HG02973 (cell line): ENCODE results near the gene MYOG.

Experiments
- ATAC-seq: cut with Tn5 transposase; IDR thresholded peaks from one replicate; pipeline ENCODE4 v1.9.1; 2021; ENCODE audit warnings: moderate library complexity; ENCODE audit not compliant: unreplicated experiment

The MYOG gene

DNA sequence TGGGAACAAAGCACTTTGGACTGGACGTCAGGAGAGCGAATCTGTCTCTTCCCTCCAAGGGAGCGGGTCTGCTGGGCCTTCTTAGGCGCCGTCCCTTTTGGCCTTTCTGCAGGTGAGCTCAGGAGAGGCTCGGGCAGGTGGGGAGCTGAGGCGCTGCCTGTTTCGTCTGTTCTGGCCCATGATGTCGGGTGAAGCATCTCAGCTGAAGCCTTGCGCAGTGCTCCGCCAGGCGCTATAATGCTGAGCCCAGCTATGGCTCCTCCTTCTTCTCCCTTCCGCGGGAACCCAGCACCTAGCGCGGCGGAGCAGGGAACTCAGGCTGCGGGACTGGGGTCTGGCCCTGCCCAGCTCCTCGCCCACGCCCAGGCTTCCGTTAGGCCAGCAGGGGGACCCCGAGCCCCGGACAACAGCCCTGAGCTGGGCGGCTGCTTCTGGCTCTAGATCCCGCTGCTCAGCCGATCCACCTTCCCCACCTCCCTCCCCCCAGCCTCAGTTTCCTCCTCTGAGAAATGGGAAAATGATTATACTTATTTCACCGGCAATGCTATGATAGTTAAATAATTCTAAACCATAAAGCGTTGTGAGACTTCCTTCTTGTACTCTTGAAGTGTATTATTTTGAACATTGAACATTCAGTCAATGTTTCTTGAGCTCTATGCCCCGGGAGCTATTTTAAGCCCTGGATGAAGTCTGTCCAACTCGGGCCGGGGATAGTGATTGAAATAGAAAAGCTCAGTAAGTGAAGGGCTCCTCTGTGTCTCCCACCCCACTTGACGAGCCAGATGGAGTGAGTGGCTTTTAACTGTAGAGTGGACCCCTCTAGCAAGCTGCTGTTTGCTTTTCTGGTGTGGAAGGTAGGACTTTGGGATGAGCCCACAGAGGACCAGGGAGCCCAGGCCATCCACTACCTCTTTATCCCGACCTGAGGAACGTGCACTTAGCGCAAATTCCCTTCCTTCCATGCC is 32.1 kb upstream of the MYOG start:
- no peak for ATAC-seq

DNA sequence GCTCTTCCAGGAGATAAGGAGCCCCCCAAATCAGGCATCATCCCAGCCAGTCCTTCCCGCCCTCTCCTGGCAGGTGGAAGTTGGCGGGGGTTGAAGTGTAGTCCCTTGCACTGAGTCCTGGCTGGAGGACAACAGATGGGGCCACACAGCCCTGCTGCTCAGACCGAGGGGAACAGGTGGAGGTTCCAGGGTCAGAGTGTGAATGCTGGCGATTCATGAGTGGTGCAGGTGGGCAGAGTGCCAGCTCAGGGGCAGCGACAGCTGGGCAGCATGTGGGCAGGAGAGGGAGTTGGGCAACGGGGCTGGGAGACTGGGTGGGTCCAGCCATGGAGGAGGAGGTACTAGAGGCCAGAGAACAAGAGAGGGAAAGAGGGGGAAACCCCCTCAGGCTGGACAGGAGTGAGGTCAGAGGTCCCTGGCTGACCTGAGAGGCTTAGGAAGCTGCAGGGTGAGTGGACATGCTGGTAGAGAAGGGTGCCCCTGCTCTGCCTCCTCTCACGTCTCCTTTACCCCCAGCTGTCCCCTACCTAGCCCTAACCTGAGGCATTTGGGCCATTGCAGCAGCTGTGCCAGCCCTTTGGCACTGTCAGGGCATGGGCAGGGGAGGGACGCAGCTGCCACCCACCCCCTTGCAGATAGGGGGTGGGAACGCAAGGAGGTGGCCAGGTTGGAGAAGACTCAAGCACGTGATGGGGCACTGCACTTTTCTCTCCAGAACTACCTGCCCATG is 30.4 kb upstream of the MYOG start:
- ATAC-seq, result no peak

DNA sequence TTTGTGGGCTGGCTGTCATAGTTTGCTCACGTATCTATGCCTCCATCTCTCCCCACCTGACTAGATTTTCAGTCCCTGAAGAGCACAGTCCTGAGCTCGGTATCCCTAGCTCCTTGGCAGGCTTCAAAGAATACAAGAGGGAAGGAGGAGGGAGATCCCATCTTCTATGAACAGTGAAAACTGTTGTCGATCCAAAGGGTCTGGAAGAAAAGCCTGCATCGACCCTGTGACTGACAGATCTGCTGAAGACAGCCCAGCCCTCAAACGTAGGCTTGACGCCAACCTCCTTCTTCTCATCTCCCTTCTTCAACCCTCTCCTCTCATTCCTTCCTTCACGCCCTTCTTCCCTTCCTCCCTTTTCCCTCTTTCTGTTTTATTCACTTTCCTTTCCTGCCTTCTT is 28.4 kb upstream of the MYOG start:
- no peak for ATAC-seq

DNA sequence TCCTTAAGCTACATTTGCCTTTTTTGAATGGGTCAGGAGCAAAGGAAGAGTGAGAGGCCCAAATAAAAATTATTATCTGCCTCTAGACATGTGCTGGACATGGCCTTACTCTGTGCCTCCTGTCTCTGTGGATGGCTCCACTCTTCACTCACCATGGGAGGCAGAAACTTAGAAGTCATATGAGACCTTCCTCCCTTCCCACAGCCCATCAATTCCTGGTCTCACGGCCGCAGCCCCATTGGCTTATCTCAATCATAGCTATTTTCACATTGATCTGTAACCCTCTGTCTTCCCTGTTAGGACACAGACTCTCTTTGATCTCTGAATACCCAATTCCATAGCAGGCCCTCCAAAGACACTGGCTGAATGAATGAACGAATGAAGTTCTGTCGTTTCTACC is 27.5 kb upstream of the MYOG start:
- no peak for ATAC-seq

DNA sequence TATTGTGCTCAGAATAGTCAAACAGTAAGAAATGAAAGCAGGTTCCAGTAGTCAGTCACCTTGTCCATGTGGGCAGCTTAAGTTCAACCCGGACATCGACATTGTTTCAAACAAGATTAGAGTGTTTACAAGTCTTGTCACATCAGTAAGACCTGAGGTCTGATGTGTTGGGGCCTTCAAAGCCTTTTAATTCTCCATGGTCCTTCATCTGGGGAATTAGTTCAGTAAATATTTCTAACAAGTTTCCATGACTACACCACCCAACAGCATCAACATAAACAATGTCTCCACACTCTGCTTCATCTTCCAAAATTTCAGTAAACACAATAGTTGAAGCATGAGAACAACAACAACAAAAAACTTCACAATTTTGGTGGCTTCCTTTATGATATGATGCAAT is 26.7 kb upstream of the MYOG start:
- ATAC-seq, result no peak

DNA sequence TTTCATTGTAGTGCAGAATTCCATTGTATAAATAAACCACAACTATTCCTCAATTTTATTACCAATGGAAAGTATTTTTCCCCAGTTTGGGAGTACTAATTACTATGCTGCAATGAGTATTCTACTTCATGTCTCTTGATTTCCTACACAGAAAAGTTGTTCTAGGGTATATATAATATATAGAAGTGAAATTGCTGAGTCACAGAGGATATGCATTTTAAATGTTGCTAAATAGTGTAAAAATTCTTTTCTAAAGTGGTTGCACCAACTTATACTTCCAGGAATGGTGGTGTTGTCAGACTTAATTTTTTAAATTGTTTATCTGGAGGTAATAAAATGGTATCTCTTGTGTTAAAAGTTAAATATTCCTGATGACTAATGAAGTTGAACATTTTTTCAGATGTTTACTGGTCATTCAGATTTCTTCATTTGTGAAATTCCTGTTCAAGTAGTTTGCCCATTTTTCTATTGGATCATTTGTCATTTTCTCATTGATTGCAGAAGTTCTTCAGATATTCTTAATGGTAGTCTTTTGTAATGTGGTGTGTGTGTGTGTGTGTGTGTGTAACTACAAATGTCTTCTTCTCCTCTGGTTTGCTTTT is 19.1 kb upstream of the MYOG start:
- no peak for ATAC-seq

DNA sequence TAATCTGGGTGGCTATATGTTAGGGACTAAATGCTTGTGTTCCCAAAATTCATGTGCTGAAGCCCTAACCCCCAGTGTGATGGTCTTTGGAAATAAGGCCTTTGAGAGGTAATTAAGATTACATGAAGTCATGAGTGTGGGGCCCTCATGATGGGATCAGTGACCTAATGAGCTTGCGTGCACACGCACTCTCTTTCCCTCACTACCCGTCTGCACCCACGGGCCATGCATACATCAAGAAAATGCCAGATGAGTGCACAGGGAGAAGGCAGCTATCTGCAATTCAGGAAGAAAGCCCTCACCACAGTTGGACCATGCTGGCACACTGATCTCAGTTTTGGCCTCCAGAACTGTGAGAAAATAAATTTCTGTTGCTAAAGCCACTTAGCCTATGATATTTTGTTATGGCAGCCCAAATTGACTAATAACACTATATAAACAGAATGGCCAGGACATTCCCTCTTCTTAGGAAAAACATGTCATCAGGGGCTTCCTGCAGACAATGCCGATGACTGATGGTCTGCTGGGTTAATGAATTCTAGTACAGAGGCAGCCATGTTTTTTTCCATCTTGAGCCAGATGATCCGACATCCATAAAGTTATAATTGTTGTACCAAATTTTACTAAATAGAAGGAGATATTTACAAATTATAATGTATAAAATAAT is 18.1 kb upstream of the MYOG start:
- no peak for ATAC-seq

DNA sequence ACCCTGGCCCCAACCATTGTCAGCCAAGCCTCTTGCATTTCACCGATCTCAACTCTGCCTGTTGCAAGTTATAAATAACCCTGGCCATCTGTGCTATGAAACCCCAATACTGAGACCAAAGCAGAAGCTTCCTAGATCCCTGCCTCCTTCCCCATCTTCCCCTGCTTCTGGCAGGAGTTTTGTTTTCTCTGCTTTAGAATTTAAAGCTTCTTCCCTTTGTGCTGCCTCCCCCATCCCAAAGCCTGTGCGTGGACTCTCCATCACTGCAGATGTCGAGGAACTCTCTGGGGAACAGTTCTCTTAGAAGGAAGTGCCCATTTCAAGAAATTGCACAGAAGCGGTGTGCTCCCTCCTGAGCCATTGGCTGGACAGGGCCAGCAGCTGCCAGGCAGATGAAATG is 17.4 kb upstream of the MYOG start:
- no peak for ATAC-seq

DNA sequence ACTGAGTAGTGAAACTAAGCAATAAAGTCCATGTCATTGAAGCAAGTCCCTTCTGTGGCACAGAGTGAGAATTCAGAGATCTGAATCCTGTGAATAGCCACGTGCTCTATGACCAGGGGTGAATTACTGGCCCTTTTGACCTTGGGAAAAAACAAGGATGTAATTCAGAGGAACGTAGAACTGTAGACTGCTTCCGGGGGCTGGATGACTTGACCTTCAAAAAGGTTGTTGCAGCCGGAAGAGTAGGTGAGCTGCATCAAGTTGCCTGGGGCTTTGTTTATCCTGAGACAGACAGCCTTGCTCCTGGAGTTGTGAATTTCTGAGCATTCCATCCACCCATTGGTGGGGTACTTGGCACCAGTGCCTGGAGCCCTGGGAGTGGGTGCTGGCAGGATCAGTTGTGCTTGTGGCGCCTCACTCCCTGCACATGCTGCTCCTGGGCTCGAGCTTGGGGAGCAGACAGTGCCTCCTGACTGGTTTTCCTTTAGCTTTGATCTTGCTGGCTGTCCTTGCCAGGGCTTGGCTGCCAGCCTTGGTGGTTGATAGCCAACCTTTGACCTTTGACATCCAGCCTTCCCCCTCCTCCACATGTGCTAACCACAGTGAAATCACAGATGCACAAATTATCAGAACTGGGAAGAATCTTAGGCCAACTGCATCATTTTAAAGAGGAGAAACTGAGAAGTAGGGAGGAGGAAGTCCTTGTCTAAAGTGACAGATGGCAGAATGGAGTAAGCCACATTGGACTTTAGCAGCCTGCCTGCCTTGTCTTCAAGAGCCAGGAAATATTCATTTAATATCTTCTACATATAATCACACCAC is 16.2 kb upstream of the MYOG start:
- no peak for ATAC-seq

DNA sequence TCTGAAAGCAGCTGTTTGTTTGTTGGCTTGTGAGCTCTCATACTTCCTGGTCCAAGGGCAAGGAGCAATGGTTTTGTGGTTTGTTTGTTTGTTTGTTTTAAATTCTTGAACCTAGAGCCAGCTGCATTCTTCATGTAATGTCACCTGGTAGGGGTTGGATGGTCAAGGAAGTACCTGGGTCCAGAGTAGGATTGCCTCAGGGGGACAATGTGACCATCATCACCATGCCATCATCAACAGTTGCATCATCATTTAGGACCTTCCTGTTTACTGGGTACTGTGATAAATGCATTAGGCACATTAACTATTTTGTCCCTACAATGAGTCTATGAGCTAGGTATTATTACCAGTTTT is 14.7 kb upstream of the MYOG start:
- ATAC-seq, result no peak

DNA sequence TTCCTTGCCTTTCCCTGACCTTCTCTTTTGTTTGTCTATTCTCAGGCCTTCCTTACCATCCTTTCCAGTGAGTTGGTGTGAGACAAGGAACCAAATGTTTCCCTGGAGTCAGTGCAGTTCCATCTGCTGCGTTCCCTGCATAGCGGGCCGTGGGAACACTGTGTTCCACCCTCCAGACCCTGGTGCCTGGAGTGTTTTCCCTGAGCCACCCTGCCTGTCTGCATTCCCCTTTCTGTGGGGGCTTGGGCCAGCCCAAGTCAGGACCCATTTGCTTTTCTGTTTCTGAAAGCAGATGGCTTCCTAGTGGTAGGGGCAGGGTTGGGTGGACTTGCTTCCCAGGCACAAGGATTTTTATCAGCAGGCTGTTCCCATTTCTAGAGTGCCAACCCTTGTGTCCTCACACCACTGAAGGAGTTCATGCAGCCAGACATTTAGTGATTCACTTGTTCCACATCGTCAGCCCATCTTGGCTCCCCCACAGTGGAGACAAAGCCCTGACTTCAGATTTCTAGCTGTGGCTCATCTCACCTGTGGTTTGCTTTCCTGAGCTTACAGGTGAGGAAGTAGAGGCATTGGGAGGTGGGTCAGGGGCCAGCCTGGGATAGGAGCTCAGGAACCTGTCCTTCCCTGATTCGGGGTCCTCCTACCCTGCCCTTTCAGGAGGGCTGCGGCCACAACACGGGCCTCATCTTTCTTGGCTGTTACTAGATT is 14.1 kb upstream of the MYOG start:
- ATAC-seq, result no peak

DNA sequence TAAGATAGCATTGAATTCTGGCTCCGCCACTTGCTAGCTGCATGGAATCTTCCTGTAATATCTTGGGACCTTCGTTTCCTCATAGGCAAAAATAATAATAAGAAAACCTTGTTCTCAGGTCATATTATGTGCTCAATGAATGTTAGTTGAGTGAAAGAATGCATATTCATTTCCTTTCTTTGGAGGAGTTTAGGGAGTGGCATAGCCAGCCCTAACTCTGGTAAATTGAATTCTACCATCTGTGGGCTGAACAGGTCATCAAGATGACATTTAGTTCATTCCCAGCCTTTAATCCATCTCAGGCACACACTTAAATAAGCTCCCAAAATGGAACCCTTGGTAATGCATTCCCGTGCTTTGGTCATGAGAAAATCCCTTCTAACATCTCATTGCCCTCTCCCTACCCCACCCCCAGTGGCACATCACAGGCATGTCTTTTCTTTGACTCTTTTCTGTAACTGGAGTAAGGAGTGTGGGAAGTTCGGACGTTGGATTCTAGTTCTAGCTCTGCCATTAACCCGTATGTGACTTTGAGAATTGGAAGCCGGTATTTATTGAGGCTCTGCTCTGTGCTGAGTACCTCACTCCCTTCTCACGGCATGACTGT is 13.2 kb upstream of the MYOG start:
- no peak for ATAC-seq

DNA sequence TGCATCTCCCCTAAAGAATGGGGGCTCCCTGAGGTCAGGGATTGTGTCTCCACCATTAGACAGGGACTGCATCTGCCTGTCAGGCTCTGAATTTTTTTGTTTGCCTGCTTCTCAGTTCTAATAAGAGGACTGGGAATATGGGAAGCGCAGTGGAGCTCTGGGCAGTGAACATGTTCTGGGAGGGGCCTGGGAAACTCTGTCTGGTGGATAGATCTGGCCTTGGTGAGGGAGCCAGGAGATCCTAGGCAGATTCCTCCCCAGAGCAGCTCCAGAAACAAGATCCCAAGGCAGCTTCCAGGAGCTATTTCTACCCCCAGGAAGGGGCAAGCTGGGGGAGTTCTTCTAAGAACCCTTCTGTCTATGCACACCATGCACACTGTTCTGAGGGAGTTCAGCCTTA is 12.6 kb upstream of the MYOG start:
- ATAC-seq, result no peak

DNA sequence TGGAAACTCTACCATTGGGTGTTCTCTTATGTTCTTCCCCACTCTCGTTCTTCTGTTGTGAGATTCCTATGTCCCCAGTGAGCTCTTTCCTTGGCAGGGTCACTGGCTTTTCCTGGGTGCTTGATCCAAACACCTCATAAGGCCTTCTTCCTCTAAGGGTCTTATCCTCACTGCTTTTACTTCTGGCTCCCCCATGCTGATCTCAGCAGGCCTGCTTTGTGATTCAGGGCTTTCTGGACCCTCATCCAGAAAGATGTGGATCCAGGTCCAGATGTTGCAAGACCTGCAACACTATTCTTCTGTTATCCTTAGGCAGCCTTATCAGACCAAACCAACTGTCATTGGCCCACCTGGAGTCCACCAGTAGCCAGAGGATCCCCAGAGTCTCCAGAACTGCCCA is 11.2 kb upstream of the MYOG start:
- no peak for ATAC-seq

DNA sequence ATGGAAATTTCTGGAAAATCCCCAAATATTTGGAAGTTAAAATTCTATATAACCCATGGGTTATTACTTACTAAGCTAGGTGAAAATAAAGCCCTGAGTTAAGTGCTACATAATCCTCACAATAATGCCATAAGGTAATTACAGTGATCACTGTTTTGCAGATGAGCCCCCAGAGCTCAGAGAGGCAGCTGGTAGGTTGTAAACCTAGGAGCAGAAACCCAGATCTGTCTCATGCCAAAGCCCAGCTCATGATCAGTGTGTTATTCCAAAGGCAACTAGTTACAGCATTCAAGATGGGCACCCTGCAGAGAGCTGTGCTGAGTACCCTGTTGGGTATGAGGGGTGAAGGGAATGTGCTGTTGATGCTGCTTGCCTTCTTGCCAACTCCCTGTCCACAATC is 10.8 kb upstream of the MYOG start:
- ATAC-seq, result no peak

DNA sequence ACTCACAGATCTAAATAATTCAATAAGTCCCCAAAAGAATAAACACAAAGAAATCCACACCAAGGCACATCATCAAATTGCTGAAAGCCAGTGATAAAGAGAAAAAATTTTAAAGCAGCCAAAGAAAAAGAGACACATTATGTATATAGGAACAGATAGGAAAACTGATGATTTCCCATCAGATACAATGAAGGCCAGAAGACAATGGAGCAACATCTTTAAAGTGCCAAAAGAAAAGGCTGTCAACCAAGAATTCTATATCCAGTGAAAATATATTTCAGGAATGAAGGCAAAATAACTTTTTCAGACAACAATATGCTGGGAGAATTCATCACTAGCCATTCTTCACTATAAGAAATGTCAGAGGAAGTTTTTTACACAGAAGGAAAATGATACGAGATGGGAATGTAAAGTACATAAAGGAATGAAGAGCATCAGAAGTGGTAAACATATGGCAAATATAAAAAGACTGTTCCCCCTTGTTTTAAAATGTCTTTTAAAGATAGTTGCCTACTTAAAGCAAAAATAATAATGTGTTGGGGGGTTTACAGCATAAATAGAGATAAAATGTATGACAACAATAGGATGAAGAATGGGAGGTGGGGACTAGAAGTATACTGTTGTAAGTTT is 9.4 kb upstream of the MYOG start:
- ATAC-seq, result no peak

DNA sequence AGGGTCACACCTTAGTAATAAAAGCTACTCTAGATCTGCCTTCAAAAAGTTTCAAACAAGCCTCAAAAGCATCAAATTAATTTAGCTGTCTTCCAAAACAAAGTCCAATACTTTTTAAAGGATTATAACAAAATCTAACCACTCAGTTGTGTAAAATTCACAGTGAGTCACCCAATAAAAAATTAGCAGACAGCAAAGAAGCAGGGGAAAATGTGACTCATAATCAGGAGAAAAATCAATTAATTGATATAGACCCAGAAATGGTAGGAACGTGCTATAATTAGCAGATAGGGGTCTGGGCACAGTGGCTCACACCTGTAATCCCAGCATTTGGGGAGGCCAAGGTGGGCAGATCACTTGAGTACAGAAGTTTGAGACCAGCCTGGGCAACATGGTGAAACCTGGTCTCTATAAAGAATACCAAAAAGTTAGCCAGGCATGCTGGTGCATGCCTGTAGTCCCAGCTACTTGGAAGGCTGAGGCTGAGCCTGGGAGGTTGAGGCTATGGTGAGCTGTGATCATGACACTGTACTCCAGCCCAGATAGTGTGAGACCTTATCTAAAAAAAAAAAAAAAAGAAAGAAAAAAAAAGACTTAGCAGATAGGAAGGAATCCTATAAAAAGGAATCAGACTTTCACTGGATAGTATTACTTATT is 8.1 kb upstream of the MYOG start:
- no peak for ATAC-seq

DNA sequence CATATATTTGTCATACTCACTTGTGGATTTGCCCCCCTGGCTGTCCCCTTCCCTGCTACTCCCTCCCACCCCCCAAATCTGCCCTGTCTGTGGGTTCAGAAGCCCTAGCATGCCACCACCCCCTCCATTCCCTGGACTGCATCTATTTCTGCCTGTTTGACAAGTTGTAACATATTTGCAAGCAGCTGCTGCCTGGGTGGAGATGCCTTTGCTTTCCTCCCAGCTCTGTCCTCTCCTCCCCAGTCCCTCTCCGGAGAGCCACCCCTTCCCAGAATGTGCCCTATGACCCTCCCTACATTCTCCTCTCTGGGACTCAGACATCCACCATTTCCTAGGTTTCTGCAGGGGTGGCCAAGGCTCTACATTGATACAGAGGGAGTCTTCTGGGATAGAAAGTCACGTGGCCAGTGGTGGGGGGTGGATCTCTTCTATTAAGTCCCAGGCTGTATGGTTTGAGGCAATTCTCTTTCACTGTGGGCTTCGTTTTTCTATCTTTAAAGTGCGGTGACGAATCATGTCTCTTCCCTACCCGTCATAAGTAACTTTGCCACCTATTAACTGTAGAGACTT is 6.0 kb upstream of the MYOG start:
- ATAC-seq, result no peak

DNA sequence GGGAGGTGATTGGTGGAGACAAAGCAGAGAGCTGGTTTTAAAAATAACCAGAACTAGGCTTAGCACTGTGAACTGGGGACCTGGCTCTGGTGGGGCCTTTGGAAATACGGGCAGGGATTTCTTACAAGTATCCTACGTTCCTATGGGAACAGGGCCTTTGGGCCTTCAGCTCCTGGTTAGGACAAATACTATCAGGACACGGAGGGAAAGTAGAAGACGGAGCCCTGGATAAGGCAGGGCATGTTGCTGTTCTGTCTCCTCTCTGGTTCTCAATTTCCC is 5.3 kb upstream of the MYOG start:
- no peak for ATAC-seq
